K562 (cell line): ENCODE data around the gene ECE2.

Source experiments
- CREB1 ChIP-seq, 2 experiments: sonication (generic) in 1 of 2; formaldehyde crosslinking in 1 of 2; IDR thresholded peaks; 2 replicates each; pipeline versions ENCODE4 v1.6.1 to v1.8.0; 2012 to 2022; ENCODE audit warnings: inconsistent platforms in 1 of 2, mild to moderate bottlenecking in 1 of 2, missing genetic modification reagents in 1 of 2, moderate library complexity in 1 of 2
- DPF2 ChIP-seq: fragments of 450-650 bp; IDR thresholded peaks from 2 replicates; pipeline ENCODE4 v1.6.1; 2016
- ZBED1 ChIP-seq: IDR thresholded peaks from 2 replicates; pipeline ENCODE4 v1.6.1; 2014
- ZKSCAN8 ChIP-seq: fragments of 200-800 bp; sonication (Bioruptor generic); IDR thresholded peaks from 2 replicates; pipeline ENCODE4 v1.6.1; 2016; ENCODE audit warnings: missing genetic modification characterization, missing compliant biosample characterization
- ZNF699 ChIP-seq: fragments of 250-450 bp; sonication (Bioruptor Pico); IDR thresholded peaks from 2 replicates; pipeline ENCODE4 v1.8.0; 2021; ENCODE audit warnings: mild to moderate bottlenecking, moderate library complexity; ENCODE audit not compliant: insufficient replicate concordance
- TF ChIP-seq, protein P1 (sequence below): sonication (generic); formaldehyde crosslinking; IDR thresholded peaks from 2 replicates; pipeline ENCODE4 v1.8.1; 2023; ENCODE audit warnings: missing genetic modification reagents, mild to moderate bottlenecking, borderline replicate concordance
- TF ChIP-seq, protein P2 (sequence below), 2 experiments: fragments of 450-650 bp in 1 of 2; sonication (generic) in 1 of 2; formaldehyde crosslinking; conservative IDR thresholded peaks; 2 replicates each; pipeline versions ENCODE4 v1.4.0 to v1.8.1; 2020 to 2022; ENCODE audit warnings: mild to moderate bottlenecking in 1 of 2, missing genetic modification reagents in 1 of 2

DNA sequence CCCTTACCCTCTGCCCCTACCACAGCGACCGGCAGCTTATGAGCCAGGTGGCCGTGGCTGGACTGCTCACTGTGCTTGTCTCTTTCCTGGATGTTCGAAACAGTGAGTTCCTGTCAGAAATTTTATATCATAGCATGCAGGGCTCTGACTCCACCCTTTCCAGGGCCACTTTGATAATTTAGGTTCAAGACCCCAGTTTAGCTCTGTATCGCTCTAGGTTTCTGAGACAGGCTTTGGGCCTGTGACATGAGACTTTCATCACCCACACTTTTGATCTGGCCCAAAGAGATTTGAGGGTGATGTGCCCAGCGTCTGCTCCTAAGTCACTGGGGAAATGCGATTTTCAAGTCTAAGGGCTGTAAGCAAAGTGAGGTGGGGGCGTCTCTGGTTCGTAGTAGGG, 32.1 kb downstream of the ECE2 start:
- TF ChIP-seq ZKSCAN8 (CRISPR knock-in tag) (no peak), ZNF699 (CRISPR knock-in tag) (no peak), ZBED1 (no peak), CREB1 (IDR thresholded peaks at IDR 0.05) (no peak), CREB1 (CRISPR knock-in tag; IDR thresholded peaks at IDR 0.05) (no peak), DPF2 (no peak)
- TF ChIP-seq, protein P1, sequence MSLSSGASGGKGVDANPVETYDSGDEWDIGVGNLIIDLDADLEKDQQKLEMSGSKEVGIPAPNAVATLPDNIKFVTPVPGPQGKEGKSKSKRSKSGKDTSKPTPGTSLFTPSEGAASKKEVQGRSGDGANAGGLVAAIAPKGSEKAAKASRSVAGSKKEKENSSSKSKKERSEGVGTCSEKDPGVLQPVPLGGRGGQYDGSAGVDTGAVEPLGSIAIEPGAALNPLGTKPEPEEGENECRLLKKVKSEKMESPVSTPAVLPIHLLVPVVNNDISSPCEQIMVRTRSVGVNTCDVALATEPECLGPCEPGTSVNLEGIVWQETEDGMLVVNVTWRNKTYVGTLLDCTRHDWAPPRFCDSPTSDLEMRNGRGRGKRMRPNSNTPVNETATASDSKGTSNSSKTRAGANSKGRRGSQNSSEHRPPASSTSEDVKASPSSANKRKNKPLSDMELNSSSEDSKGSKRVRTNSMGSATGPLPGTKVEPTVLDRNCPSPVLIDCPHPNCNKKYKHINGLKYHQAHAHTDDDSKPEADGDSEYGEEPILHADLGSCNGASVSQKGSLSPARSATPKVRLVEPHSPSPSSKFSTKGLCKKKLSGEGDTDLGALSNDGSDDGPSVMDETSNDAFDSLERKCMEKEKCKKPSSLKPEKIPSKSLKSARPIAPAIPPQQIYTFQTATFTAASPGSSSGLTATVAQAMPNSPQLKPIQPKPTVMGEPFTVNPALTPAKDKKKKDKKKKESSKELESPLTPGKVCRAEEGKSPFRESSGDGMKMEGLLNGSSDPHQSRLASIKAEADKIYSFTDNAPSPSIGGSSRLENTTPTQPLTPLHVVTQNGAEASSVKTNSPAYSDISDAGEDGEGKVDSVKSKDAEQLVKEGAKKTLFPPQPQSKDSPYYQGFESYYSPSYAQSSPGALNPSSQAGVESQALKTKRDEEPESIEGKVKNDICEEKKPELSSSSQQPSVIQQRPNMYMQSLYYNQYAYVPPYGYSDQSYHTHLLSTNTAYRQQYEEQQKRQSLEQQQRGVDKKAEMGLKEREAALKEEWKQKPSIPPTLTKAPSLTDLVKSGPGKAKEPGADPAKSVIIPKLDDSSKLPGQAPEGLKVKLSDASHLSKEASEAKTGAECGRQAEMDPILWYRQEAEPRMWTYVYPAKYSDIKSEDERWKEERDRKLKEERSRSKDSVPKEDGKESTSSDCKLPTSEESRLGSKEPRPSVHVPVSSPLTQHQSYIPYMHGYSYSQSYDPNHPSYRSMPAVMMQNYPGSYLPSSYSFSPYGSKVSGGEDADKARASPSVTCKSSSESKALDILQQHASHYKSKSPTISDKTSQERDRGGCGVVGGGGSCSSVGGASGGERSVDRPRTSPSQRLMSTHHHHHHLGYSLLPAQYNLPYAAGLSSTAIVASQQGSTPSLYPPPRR (CRISPR knock-in tag), result no peak
- TF ChIP-seq, protein P2, sequence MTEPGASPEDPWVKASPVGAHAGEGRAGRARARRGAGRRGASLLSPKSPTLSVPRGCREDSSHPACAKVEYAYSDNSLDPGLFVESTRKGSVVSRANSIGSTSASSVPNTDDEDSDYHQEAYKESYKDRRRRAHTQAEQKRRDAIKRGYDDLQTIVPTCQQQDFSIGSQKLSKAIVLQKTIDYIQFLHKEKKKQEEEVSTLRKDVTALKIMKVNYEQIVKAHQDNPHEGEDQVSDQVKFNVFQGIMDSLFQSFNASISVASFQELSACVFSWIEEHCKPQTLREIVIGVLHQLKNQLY (CRISPR knock-in tag; conservative IDR thresholded peaks at IDR 0.05), result no peak
